K562 (cell line): ENCODE measurements around the gene MBOAT7. TPM values are rescaled to one million over a fixed set of nuclear protein-coding genes. Genes with fewer than 3 reads are reported as not detected.

Experiments used
- ATF1 ChIP-seq, 2 experiments: fragments of 450-650 bp in 1 of 2; IDR thresholded peaks; 2 replicates each; pipeline ENCODE4 v1.6.1; 2016; ENCODE audit warnings: missing compliant biosample characterization in 1 of 2, missing genetic modification characterization in 1 of 2
- CBFB ChIP-seq: sonication (generic); formaldehyde crosslinking; IDR thresholded peaks from 2 replicates; pipeline ENCODE4 v1.4.0; 2020; ENCODE audit warnings: mild to moderate bottlenecking, missing genetic modification reagents
- DMBX1 ChIP-seq: fragments of 250-450 bp; sonication (Bioruptor Pico); IDR thresholded peaks from 2 replicates; pipeline ENCODE4 v1.8.0; 2022; ENCODE audit warnings: inconsistent platforms, mild to moderate bottlenecking, moderate library complexity, borderline replicate concordance
- EWSR1 ChIP-seq: fragments of 450-650 bp; IDR thresholded peaks from 2 replicates; pipeline ENCODE4 v1.6.1; 2018; ENCODE audit warnings: borderline replicate concordance, mild to moderate bottlenecking, low read depth, moderate library complexity; ENCODE audit not compliant: partially characterized antibody
- FOXK1 ChIP-seq: sonication (generic); formaldehyde crosslinking; IDR thresholded peaks from 2 replicates; pipeline ENCODE4 v1.8.0; 2022; ENCODE audit warnings: missing genetic modification reagents, mild to moderate bottlenecking, borderline replicate concordance
- HDAC3 ChIP-seq: fragments of 450-650 bp; IDR thresholded peaks from 2 replicates; pipeline ENCODE4 v1.6.1; 2018; ENCODE audit warnings: borderline replicate concordance, mild to moderate bottlenecking, moderate library complexity; ENCODE audit not compliant: partially characterized antibody
- HDAC6 ChIP-seq: IDR thresholded peaks from 2 replicates; pipeline ENCODE4 v1.6.1; 2012; ENCODE audit warnings: low read depth, mild to moderate bottlenecking, control low read depth, inconsistent platforms, low read length, moderate library complexity
- HNRNPUL1 ChIP-seq: fragments of 200-400 bp; formaldehyde crosslinking; IDR thresholded peaks from 2 replicates; pipeline ENCODE4 v1.6.1; 2017; ENCODE audit warnings: low read length
- KDM1A ChIP-seq, 2 experiments: fragments of 450-650 bp; IDR thresholded peaks; 2 replicates each; pipeline ENCODE4 v1.6.1; 2016; ENCODE audit warnings: mild to moderate bottlenecking in 2 of 2
- KDM5B ChIP-seq: fragments of 200-600 bp; sonication (generic); IDR thresholded peaks from 2 replicates; pipeline ENCODE4 v1.6.1; 2012; ENCODE audit warnings: low read depth, mild to moderate bottlenecking, moderate library complexity, low read length, control low read depth, inconsistent platforms; ENCODE audit not compliant: insufficient replicate concordance
- NBN ChIP-seq: fragments of 450-650 bp; IDR thresholded peaks from 2 replicates; pipeline ENCODE4 v1.6.1; 2016; ENCODE audit warnings: low read depth, mild to moderate bottlenecking
- NCOA6 ChIP-seq: fragments of 450-650 bp; IDR thresholded peaks from 2 replicates; pipeline ENCODE4 v1.6.1; 2017; ENCODE audit warnings: mild to moderate bottlenecking
- PHB ChIP-seq: fragments of 250-450 bp; sonication (Bioruptor Pico); IDR thresholded peaks from 2 replicates; pipeline ENCODE4 v1.5.0; 2021
- RCOR1 ChIP-seq, 2 experiments: IDR thresholded peaks; 2 replicates each; pipeline ENCODE4 v1.6.1; 2012; ENCODE audit warnings: low read depth in 2 of 2, low read length in 2 of 2, borderline replicate concordance in 1 of 2, improper control_type of control experiment in 1 of 2
- SRSF3 ChIP-seq: fragments of 200-400 bp; formaldehyde crosslinking; IDR thresholded peaks from 2 replicates; pipeline ENCODE4 v1.6.1; 2016; ENCODE audit warnings: mild to moderate bottlenecking, low read length, moderate library complexity; ENCODE audit not compliant: insufficient read depth
- TEAD2 ChIP-seq: fragments of 450-650 bp; IDR thresholded peaks from 2 replicates; pipeline ENCODE4 v1.6.1; 2016; ENCODE audit warnings: missing genetic modification characterization, control low read depth, missing compliant biosample characterization
- TSC22D4 ChIP-seq: fragments of 450-650 bp; IDR thresholded peaks from 2 replicates; pipeline ENCODE4 v1.6.1; 2016; ENCODE audit warnings: missing genetic modification characterization, missing biosample characterization, control low read depth
- ZBTB17 ChIP-seq: fragments of 450-650 bp; formaldehyde crosslinking; IDR thresholded peaks from 2 replicates; pipeline ENCODE4 v1.4.0; 2020; ENCODE audit warnings: mild to moderate bottlenecking
- ZBTB33 ChIP-seq: sonication (generic); formaldehyde crosslinking; IDR thresholded peaks from 2 replicates; pipeline ENCODE4 v1.8.1; 2023; ENCODE audit warnings: mild to moderate bottlenecking, missing genetic modification reagents
- ZNF133 ChIP-seq: fragments of 250-450 bp; sonication (Bioruptor Pico); IDR thresholded peaks from 2 replicates; pipeline ENCODE4 v1.4.0; 2020; ENCODE audit warnings: mild to moderate bottlenecking
- polyA plus RNA-seq, 8 experiments: library from polyadenylated mRNA; depleted of rRNA in 4 of 8; stranded (reverse) in 5 of 8; unstranded in 3 of 8; fragments of >200 nt; fragmentation: Nextera tagmentation in 2 of 8; fragmentation: Illumina TruSeq in 1 of 8; extraction: Ambion mirVana in 2 of 8; extraction: Trizol in 1 of 8; gene quantifications; 2 replicates each; pipeline versions ENCODE4 v1.2.1 to v1.2.3, GENCODE V29; 2011 to 2014; ENCODE audit warnings: inconsistent platforms in 1 of 8, missing spikeins in 1 of 8
- total RNA-seq, 7 experiments: library from RNA; depleted of rRNA in 6 of 7; stranded (reverse); fragments of >200 nt in 6 of 7; fragmentation: Illumina TruSeq in 2 of 7; extraction: Trizol in 2 of 7; gene quantifications; 2 replicates each; pipeline versions ENCODE4 v1.2.1 to v1.2.3, GENCODE V29; 2011 to 2021; ENCODE audit warnings: low replicate concordance in 1 of 7
- TF ChIP-seq, protein P1 (sequence below): fragments of 450-650 bp; IDR thresholded peaks from 2 replicates; pipeline ENCODE4 v1.6.1; 2016; ENCODE audit warnings: low read depth, mild to moderate bottlenecking, moderate library complexity
- TF ChIP-seq, protein P2 (sequence below): IDR thresholded peaks from 2 replicates; pipeline ENCODE4 v1.6.1; 2014; ENCODE audit warnings: antibody characterized with exemption
- TF ChIP-seq, protein P3 (sequence below): fragments of 200-800 bp; sonication (Bioruptor generic); IDR thresholded peaks from 2 replicates; pipeline ENCODE4 v1.6.1; 2017; ENCODE audit warnings: missing genetic modification characterization, missing compliant biosample characterization

Gene MBOAT7
- total and polyA plus RNA-seq, 9 of the 15 experiments (the other 6 are each of a cell fraction or from before 2014, with no cell fraction given), result 1.4 to 153 (median 56.1) TPM

DNA sequence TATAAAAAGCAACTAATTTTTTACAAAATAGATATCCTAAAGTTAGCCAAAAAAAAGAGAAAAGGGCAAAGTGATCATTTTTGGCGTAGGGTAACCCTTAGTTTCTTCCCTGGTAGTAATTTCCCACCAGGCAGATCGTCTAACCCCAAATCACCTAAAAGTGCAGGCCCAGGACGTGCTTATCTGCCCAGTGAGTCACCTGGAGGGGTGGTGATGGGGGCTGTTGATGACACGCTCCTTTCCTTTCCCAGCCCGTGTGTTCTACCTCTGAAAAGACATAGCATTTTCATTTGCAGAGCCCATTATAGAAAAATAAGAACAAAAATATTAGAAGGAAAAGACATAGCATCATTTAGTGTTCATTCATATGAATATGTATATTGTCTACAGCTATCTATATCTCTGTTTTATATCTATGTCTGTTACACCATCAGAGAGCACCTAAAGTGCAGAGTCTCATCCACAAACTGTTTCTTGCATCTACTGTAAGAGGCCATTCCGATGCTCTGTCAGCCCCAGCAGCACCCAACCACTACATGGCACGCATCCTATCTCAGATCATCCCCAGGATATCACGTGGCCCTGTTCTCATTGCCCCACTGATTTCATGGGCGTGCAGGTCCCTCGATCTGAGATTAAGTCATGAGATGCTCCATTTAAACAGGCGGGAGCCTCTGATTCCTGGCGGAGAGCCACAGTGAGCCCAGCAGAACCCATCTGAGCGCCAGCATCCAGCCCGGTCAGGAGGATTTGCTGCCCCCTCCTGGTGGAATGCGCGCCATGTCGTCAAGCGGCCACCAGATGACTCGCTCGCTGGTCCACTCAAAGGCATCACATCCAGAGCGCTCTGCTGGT is 41.9 kb upstream of the MBOAT7 start (continued):
- TF ChIP-seq HDAC6, result no peak
- TF ChIP-seq KDM1A (IDR thresholded peaks at IDR 0.05), result no peak
- no peak for TF ChIP-seq TEAD2
- TF ChIP-seq, protein P1, sequence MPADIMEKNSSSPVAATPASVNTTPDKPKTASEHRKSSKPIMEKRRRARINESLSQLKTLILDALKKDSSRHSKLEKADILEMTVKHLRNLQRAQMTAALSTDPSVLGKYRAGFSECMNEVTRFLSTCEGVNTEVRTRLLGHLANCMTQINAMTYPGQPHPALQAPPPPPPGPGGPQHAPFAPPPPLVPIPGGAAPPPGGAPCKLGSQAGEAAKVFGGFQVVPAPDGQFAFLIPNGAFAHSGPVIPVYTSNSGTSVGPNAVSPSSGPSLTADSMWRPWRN, result no peak
- no peak for TF ChIP-seq DMBX1 (CRISPR knock-in tag)
- no peak for TF ChIP-seq ATF1 (CRISPR knock-in tag; IDR thresholded peaks at IDR 0.05)
- peak; percentile 44; the same call in 1 of the 2 replicates for TF ChIP-seq ATF1 (tag; IDR thresholded peaks at IDR 0.05)
- TF ChIP-seq PHB (CRISPR knock-in tag), result no peak
- TF ChIP-seq ZBTB17, result no peak
- peak; percentile 26 to 91; a peak in 2 of 4 replicates for TF ChIP-seq RCOR1 (IDR thresholded peaks at IDR 0.05; ENCODE audit: borderline replicate concordance in 1 of 2, low read depth in 2 of 2, low read length in 2 of 2)
- no peak for TF ChIP-seq FOXK1 (CRISPR knock-in tag)
- no peak for TF ChIP-seq HDAC3
- TF ChIP-seq NCOA6, result no peak
- no peak for TF ChIP-seq ZBTB33
- TF ChIP-seq HNRNPUL1, result no peak
- no peak for TF ChIP-seq SRSF3
- TF ChIP-seq, protein P2, sequence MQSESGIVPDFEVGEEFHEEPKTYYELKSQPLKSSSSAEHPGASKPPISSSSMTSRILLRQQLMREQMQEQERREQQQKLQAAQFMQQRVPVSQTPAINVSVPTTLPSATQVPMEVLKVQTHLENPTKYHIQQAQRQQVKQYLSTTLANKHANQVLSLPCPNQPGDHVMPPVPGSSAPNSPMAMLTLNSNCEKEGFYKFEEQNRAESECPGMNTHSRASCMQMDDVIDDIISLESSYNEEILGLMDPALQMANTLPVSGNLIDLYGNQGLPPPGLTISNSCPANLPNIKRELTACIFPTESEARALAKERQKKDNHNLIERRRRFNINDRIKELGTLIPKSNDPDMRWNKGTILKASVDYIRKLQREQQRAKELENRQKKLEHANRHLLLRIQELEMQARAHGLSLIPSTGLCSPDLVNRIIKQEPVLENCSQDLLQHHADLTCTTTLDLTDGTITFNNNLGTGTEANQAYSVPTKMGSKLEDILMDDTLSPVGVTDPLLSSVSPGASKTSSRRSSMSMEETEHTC, result no peak
- no peak for TF ChIP-seq ZNF133 (CRISPR knock-in tag)
- TF ChIP-seq CBFB (CRISPR knock-in tag), result 0 out of 2 replicates have a peak, but pooled peaks have one; percentile 38
- TF ChIP-seq TSC22D4 (tag), result no peak
- TF ChIP-seq EWSR1, result no peak
- no peak for TF ChIP-seq NBN
- TF ChIP-seq KDM5B, result no peak
- TF ChIP-seq, protein P3, sequence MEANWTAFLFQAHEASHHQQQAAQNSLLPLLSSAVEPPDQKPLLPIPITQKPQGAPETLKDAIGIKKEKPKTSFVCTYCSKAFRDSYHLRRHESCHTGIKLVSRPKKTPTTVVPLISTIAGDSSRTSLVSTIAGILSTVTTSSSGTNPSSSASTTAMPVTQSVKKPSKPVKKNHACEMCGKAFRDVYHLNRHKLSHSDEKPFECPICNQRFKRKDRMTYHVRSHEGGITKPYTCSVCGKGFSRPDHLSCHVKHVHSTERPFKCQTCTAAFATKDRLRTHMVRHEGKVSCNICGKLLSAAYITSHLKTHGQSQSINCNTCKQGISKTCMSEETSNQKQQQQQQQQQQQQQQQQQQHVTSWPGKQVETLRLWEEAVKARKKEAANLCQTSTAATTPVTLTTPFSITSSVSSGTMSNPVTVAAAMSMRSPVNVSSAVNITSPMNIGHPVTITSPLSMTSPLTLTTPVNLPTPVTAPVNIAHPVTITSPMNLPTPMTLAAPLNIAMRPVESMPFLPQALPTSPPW (CRISPR knock-in tag), result peak; percentile 46; the same call in 1 of the 2 replicates
